H9 (cell line): ENCODE results near the gene DUSP5. TPM values are rescaled to one million over a fixed set of nuclear protein-coding genes. Genes with fewer than 3 reads are reported as not detected.

Source experiments
- DNase-seq: peaks from one replicate; pipeline ENCODE4 v3.0.0-alpha.2; 2017
- H2AFZ ChIP-seq: one replicate; pipeline ENCODE4 v1.6.1; 2013; ENCODE audit warnings: mild to moderate bottlenecking, low read length, control low read depth, moderate library complexity
- H2AK5ac ChIP-seq: 2 replicates; pipeline ENCODE4 v1.6.1; 2013; ENCODE audit warnings: low read length, control low read depth, mixed read lengths; ENCODE audit not compliant: insufficient read length
- H2BK120ac ChIP-seq: one replicate; pipeline ENCODE4 v1.6.1; 2013; ENCODE audit warnings: low read depth, mild to moderate bottlenecking, low read length, control low read depth, inconsistent platforms; ENCODE audit not compliant: poor library complexity, severe bottlenecking
- H2BK12ac ChIP-seq: 2 replicates; pipeline ENCODE4 v1.6.1; 2013; ENCODE audit warnings: low read length, control low read depth, mixed read lengths, low read depth; ENCODE audit not compliant: insufficient read length
- H2BK15ac ChIP-seq: 2 replicates; pipeline ENCODE4 v1.6.1; 2013; ENCODE audit warnings: low read depth, low read length, control low read depth
- H2BK20ac ChIP-seq: one replicate; pipeline ENCODE4 v1.6.1; 2013; ENCODE audit warnings: low read depth, mild to moderate bottlenecking, low read length, control low read depth, inconsistent platforms; ENCODE audit not compliant: poor library complexity, severe bottlenecking
- H2BK5ac ChIP-seq: 2 replicates; pipeline ENCODE4 v1.6.1; 2013; ENCODE audit warnings: low read length, control low read depth, mixed read lengths; ENCODE audit not compliant: insufficient read length
- H3K14ac ChIP-seq: 2 replicates; pipeline ENCODE4 v1.6.1; 2013; ENCODE audit warnings: low read length, control low read depth; ENCODE audit not compliant: insufficient read depth
- H3K18ac ChIP-seq: 2 replicates; pipeline ENCODE4 v1.6.1; 2013; ENCODE audit warnings: low read depth, mild to moderate bottlenecking, mixed read lengths, low read length, control low read depth; ENCODE audit not compliant: insufficient read length
- H3K23ac ChIP-seq: 2 replicates; pipeline ENCODE4 v1.6.1; 2013; ENCODE audit warnings: low read length, control low read depth, mixed read lengths, low read depth; ENCODE audit not compliant: insufficient read length
- H3K23me2 ChIP-seq: 2 replicates; pipeline ENCODE4 v1.6.1; 2013; ENCODE audit warnings: low read depth, mild to moderate bottlenecking, mixed read lengths, low read length, control low read depth; ENCODE audit not compliant: insufficient read length, poor library complexity, severe bottlenecking
- H3K27ac ChIP-seq: 2 replicates; pipeline ENCODE4 v1.5.1; 2013; ENCODE audit warnings: low read length, control low read depth, mixed read lengths, low read depth; ENCODE audit not compliant: insufficient read length
- H3K27me3 ChIP-seq: 2 replicates; pipeline ENCODE4 v1.6.1; 2013; ENCODE audit warnings: low read length, control low read depth, inconsistent platforms; ENCODE audit not compliant: insufficient read depth
- H3K4ac ChIP-seq: 2 replicates; pipeline ENCODE4 v1.6.1; 2013; ENCODE audit warnings: low read depth, mild to moderate bottlenecking, control low read depth, inconsistent platforms, low read length, moderate library complexity
- H3K4me1 ChIP-seq: 2 replicates; pipeline ENCODE4 v1.6.1; 2013; ENCODE audit warnings: low read length, control low read depth, inconsistent platforms; ENCODE audit not compliant: insufficient read depth
- H3K4me2 ChIP-seq: 2 replicates; pipeline ENCODE4 v1.6.1; 2013; ENCODE audit warnings: low read length, control low read depth, mixed read lengths; ENCODE audit not compliant: insufficient read length, insufficient read depth
- H3K56ac ChIP-seq: 2 replicates; pipeline ENCODE4 v1.6.1; 2013; ENCODE audit warnings: low read depth, mild to moderate bottlenecking, mixed read lengths, low read length, control low read depth; ENCODE audit not compliant: insufficient read length
- H3K79me1 ChIP-seq: 2 replicates; pipeline ENCODE4 v1.6.1; 2013; ENCODE audit warnings: low read depth, mild to moderate bottlenecking, moderate library complexity, low read length, control low read depth, inconsistent platforms; ENCODE audit not compliant: insufficient read depth, poor library complexity, severe bottlenecking
- H3K79me2 ChIP-seq: 2 replicates; pipeline ENCODE4 v1.6.1; 2013; ENCODE audit warnings: low read length, control low read depth, inconsistent platforms; ENCODE audit not compliant: insufficient read depth
- H3K9ac ChIP-seq: 2 replicates; pipeline ENCODE4 v1.6.1; 2013; ENCODE audit warnings: low read length, control low read depth, mixed read lengths; ENCODE audit not compliant: insufficient read length; ENCODE audit errors: extremely low read depth
- H3K9me3 ChIP-seq: one replicate; pipeline ENCODE4 v1.6.1; 2013; ENCODE audit warnings: low read depth, low read length, inconsistent platforms; ENCODE audit not compliant: control insufficient read depth
- H3T11ph ChIP-seq: one replicate; pipeline ENCODE4 v1.6.1; 2013; ENCODE audit warnings: mild to moderate bottlenecking, low read length, control low read depth, inconsistent platforms
- H4K20me1 ChIP-seq: one replicate; pipeline ENCODE4 v1.6.1; 2013; ENCODE audit not compliant: control insufficient read depth, insufficient read length, insufficient read depth
- H4K5ac ChIP-seq: 2 replicates; pipeline ENCODE4 v1.6.1; 2013; ENCODE audit warnings: low read depth, mild to moderate bottlenecking, mixed read lengths, low read length, control low read depth; ENCODE audit not compliant: insufficient read length
- H4K8ac ChIP-seq: replicated peaks from 2 replicates; pipeline ENCODE4 v1.6.1; 2013; ENCODE audit warnings: low read length, control low read depth, mixed read lengths, low read depth; ENCODE audit not compliant: insufficient read length
- H4K91ac ChIP-seq: 2 replicates; pipeline ENCODE4 v1.6.1; 2013; ENCODE audit warnings: low read depth, mild to moderate bottlenecking, moderate library complexity, mixed read lengths, low read length, control low read depth; ENCODE audit not compliant: insufficient read length
- H3K27ac Mint-ChIP-seq, 3 experiments: 2 replicates in 2 of 3; 3 replicates in 1 of 3; pipeline ENCODE4 v1.8.0; 2020 to 2021; ENCODE audit warnings: mixed read lengths in 3 of 3, mild to moderate bottlenecking in 1 of 3, moderate library complexity in 1 of 3
- H3K27me3 Mint-ChIP-seq: 2 replicates; pipeline ENCODE4 v1.8.0; 2021; ENCODE audit warnings: low read depth, mild to moderate bottlenecking, moderate library complexity, mixed read lengths
- H3K36me3 Mint-ChIP-seq, 3 experiments: 2 replicates in 2 of 3; 3 replicates in 1 of 3; pipeline ENCODE4 v1.8.0; 2020 to 2021; ENCODE audit warnings: low read depth in 3 of 3, mixed read lengths in 3 of 3; ENCODE audit not compliant: insufficient read depth in 1 of 3
- H3K4me1 Mint-ChIP-seq, 2 experiments: 2 replicates each; pipeline ENCODE4 v1.8.0; 2020; ENCODE audit warnings: mixed read lengths in 2 of 2
- H3K4me3 Mint-ChIP-seq, 2 experiments: 2 replicates in 1 of 2; 3 replicates in 1 of 2; pipeline ENCODE4 v1.8.0; 2020 to 2021; ENCODE audit warnings: mild to moderate bottlenecking in 2 of 2, mixed read lengths in 2 of 2, moderate library complexity in 1 of 2
- H3K9me3 Mint-ChIP-seq, 2 experiments: 2 replicates in 1 of 2; 3 replicates in 1 of 2; pipeline ENCODE4 v1.8.0; 2020; ENCODE audit warnings: mild to moderate bottlenecking in 2 of 2, mixed read lengths in 2 of 2, moderate library complexity in 1 of 2
- CTCF ChIP-seq: fragments of 200-600 bp; sonication (generic); conservative IDR thresholded peaks from 3 replicates; pipeline ENCODE4 v1.8.0; 2021; ENCODE audit warnings: antibody characterized with exemption, mild to moderate bottlenecking
- WGBS: extraction: QIAGEN DNeasy Blood & Tissue Kit; methylation state at CpG from one replicate; pipeline ENCODE4 v1.1.7; 2013; ENCODE audit warnings: missing lambda C conversion rate, low lambda C conversion rate, mixed read lengths; ENCODE audit not compliant: insufficient read length; ENCODE audit errors: extremely low coverage; 5-methylcytosine and 5-hydroxymethylcytosine counted together
- total RNA-seq: library from RNA; stranded (reverse); gene quantifications from 2 replicates; pipeline ENCODE4 v1.2.1, GENCODE V29; 2021

Gene DUSP5
- total RNA-seq, 1 experiment from 2014 or later: 29.3 TPM

DNA sequence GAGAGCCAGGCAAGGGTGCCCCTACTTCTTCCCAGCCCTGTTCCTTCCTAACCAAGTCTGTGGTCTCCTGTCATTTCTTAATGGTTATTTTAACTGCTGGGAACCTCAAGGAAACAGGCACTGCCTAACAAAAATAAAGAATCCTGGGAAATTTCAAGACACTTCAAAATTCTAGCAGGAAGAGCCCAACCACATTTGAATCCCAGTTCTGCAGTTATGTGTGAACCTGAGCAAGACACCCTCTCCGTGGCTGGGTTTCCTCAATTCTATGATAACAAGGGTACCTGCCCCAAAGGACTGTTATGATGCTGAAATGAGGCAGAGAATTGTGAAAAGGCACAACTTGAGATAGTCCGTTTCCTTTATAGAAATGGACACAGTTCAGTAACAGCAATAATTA lies 36.2 kb upstream of the DUSP5 start:
- Histone ChIP-seq H3K9ac (no peak overlapping the region), H4K8ac (no peak overlapping the region), H3K27me3 (no peaks in the 10 kb centered on the region), H2BK5ac (no peak overlapping the region), H3K79me1 (no peaks in the 10 kb centered on the region), H4K5ac (no peak overlapping the region), H3K23me2 (no peaks in the 10 kb centered on the region), H4K91ac (no peak overlapping the region), H3K27ac (no peak overlapping the region), H3K56ac (no peak overlapping the region), H3K4ac (no peak overlapping the region), H3K18ac (no peak overlapping the region), H2BK15ac (no peak overlapping the region), H3K4me2 (no peak overlapping the region), H3K9me3 (no peaks in the 10 kb centered on the region), H2BK12ac (no peak overlapping the region), H3T11ph (no peak overlapping the region), H2BK20ac (no peak overlapping the region), H2AK5ac (no peak overlapping the region), H4K20me1 (no peaks in the 10 kb centered on the region), H3K14ac (no peak overlapping the region), H3K79me2 (no peaks in the 10 kb centered on the region), H3K4me1 (no peaks in the 10 kb centered on the region; the same call in 1 of the 2 replicates), H2AFZ (no peak overlapping the region), H3K23ac (no peak overlapping the region), H2BK120ac (no peak overlapping the region)
- H3K36me3 Mint-ChIP-seq: no peaks in the 10 kb centered on the region
- no peak for DNase-seq
- WGBS: no CpG with 5 or more reads among the region's 2 CpGs
- H3K4me1 Mint-ChIP-seq: peaks cover 9 to 17% of the 10 kb centered on the region in 2 experiments
- TF ChIP-seq CTCF: no peak
- H3K27ac Mint-ChIP-seq: no peak overlapping the region
- H3K4me3 Mint-ChIP-seq: no peak overlapping the region
- H3K27me3 Mint-ChIP-seq: peaks cover 5% of the 10 kb centered on the region
- H3K9me3 Mint-ChIP-seq: no peaks in the 10 kb centered on the region; a peak in 1 of 5 replicates
